CD4-positive, alpha-beta T cell treated with Interleukin-21 for 1 hour (primary cell): ENCODE measurements around the gene THEM4.

Experiments
- DNase-seq: peaks from one replicate; pipeline ENCODE4 v3.0.0-alpha.2; 2020

Gene THEM4

GRCh38 chr1:151833172-151833900, 76.0 kb downstream of the THEM4 start:
- no peak for DNase-seq

- no peak for DNase-seq
Observed at GRCh38 chr1:151832318-151832980, 76.9 kb downstream of the THEM4 start.

GRCh38 chr1:151831605-151832004, 77.7 kb downstream of the THEM4 start, which contains the start of gene RORC:
TSS of gene RORC (minus strand) at chr1:151831802. CDS start at chr1:151831764, 38 bp downstream.
- no peak for DNase-seq

- no peak for DNase-seq
Observed at GRCh38 chr1:151831256-151831591, 78.1 kb downstream of the THEM4 start.

- no peak for DNase-seq
Observed at GRCh38 chr1:151830055-151830454, 79.3 kb downstream of the THEM4 start.

GRCh38 chr1:151829352-151830046, 79.8 kb downstream of the THEM4 start:
- no peak for DNase-seq

GRCh38 chr1:151828921-151829320, 80.4 kb downstream of the THEM4 start:
- DNase-seq: no peak

GRCh38 chr1:151827853-151828252, 81.5 kb downstream of the THEM4 start:
- peak; percentile 38 for DNase-seq

- DNase-seq: peak; percentile 38
Observed at GRCh38 chr1:151825751-151826660, 83.3 kb downstream of the THEM4 start.

GRCh38 chr1:151825204-151825603, 84.1 kb downstream of the THEM4 start:
- DNase-seq: no peak
